HEK293 (cell line): Measurements from ENCODE around the gene MAP3K5.

ENCODE experiments used
- PBX3 ChIP-seq: sonication (generic); formaldehyde crosslinking; IDR thresholded peaks from 2 replicates; pipeline ENCODE4 v1.8.1; 2022; ENCODE audit warnings: mild to moderate bottlenecking, moderate library complexity, missing genetic modification reagents
- ZBTB17 ChIP-seq: fragments of 450-650 bp; formaldehyde crosslinking; IDR thresholded peaks from 2 replicates; pipeline ENCODE4 v1.5.1; 2016; ENCODE audit warnings: missing biosample characterization, missing genetic modification characterization
- ZNF23 ChIP-seq: fragments of 450-650 bp; formaldehyde crosslinking; IDR thresholded peaks from 2 replicates; pipeline ENCODE4 v1.5.1; 2016; ENCODE audit warnings: missing biosample characterization, missing genetic modification characterization, borderline replicate concordance
- ZNF558 ChIP-seq: fragments of 450-650 bp; formaldehyde crosslinking; IDR thresholded peaks from 2 replicates; pipeline ENCODE4 v1.5.1; 2016; ENCODE audit warnings: missing biosample characterization, missing genetic modification characterization
- TF ChIP-seq, protein P1 (sequence below): fragments of 450-650 bp; formaldehyde crosslinking; IDR thresholded peaks from 2 replicates; pipeline ENCODE4 v1.5.1; 2016; ENCODE audit warnings: missing biosample characterization, missing genetic modification characterization

DNA sequence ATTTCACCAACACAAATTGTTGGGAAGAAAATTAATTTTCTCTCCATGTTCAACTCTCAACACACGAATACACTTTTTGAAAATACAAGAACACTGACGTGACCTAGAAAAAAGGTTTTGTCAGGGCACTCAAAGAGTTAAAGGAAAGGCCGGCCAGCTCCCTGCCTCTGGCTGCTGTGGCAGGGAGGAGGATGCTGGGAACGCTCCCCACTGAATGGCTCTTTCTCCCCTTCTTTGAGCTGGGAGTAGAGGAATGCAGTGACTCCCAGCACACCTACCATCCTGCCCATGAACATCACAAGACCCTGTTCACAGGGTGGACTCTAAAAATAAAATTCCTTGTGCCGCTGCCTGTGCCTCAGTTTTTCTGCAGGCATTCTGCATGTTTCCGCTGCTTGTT is 47.0 kb downstream of the MAP3K5 start:
- TF ChIP-seq PBX3 (CRISPR knock-in tag), result no peak
- TF ChIP-seq ZBTB17 (tag by site-specific recombination), result no peak
- TF ChIP-seq, protein P1, sequence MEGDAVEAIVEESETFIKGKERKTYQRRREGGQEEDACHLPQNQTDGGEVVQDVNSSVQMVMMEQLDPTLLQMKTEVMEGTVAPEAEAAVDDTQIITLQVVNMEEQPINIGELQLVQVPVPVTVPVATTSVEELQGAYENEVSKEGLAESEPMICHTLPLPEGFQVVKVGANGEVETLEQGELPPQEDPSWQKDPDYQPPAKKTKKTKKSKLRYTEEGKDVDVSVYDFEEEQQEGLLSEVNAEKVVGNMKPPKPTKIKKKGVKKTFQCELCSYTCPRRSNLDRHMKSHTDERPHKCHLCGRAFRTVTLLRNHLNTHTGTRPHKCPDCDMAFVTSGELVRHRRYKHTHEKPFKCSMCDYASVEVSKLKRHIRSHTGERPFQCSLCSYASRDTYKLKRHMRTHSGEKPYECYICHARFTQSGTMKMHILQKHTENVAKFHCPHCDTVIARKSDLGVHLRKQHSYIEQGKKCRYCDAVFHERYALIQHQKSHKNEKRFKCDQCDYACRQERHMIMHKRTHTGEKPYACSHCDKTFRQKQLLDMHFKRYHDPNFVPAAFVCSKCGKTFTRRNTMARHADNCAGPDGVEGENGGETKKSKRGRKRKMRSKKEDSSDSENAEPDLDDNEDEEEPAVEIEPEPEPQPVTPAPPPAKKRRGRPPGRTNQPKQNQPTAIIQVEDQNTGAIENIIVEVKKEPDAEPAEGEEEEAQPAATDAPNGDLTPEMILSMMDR (tag by site-specific recombination), result no peak
- TF ChIP-seq ZNF558, result no peak
- no peak for TF ChIP-seq ZNF23 (tag by site-specific recombination)
